Loucy (cell line): ENCODE measurements around the gene KRT17.

Experiments used
- H2AFZ ChIP-seq: fragments of 200-600 bp; sonication (generic); 2 replicates; pipeline ENCODE4 v1.6.0; 2016; ENCODE audit warnings: antibody characterized with exemption, mild to moderate bottlenecking, low read length, moderate library complexity
- H3F3A ChIP-seq: fragments of 200-600 bp; 2 replicates; pipeline ENCODE4 v1.6.0; 2016; ENCODE audit warnings: antibody characterized with exemption, low read depth, mild to moderate bottlenecking
- H3K27me3 ChIP-seq: fragments of 200-600 bp; sonication (generic); 2 replicates; pipeline ENCODE4 v1.6.1; 2014; ENCODE audit warnings: low read length, mild to moderate bottlenecking; ENCODE audit not compliant: insufficient read depth, poor library complexity, severe bottlenecking
- H3K36me3 ChIP-seq: fragments of 200-600 bp; sonication (generic); 2 replicates; pipeline ENCODE4 v1.6.1; 2016; ENCODE audit warnings: low read length; ENCODE audit not compliant: insufficient read depth
- H3K4me1 ChIP-seq: fragments of 200-600 bp; sonication (generic); 2 replicates; pipeline ENCODE4 v1.5.1; 2014; ENCODE audit warnings: low read length, mild to moderate bottlenecking; ENCODE audit not compliant: insufficient read depth, poor library complexity, severe bottlenecking
- H3K4me2 ChIP-seq: fragments of 200-600 bp; sonication (generic); 2 replicates; pipeline ENCODE4 v1.6.0; 2014; ENCODE audit warnings: antibody characterized with exemption, low read length, low read depth, mild to moderate bottlenecking; ENCODE audit not compliant: poor library complexity, severe bottlenecking
- H3K4me3 ChIP-seq: fragments of 200-600 bp; sonication (generic); 2 replicates; pipeline ENCODE4 v1.5.1; 2014; ENCODE audit warnings: low read length, mild to moderate bottlenecking, mixed read lengths; ENCODE audit not compliant: poor library complexity, severe bottlenecking
- H3K79me2 ChIP-seq: fragments of 200-600 bp; sonication (generic); 2 replicates; pipeline ENCODE4 v1.6.1; 2014; ENCODE audit warnings: low read length; ENCODE audit not compliant: insufficient read depth
- H3K9ac ChIP-seq: fragments of 200-600 bp; sonication (generic); 2 replicates; pipeline ENCODE4 v1.6.0; 2014; ENCODE audit warnings: mild to moderate bottlenecking, low read depth, low read length, moderate library complexity; ENCODE audit not compliant: poor library complexity, severe bottlenecking
- H3K9me2 ChIP-seq: fragments of 200-600 bp; sonication (generic); replicated peaks from 2 replicates; pipeline ENCODE4 v1.6.1; 2016; ENCODE audit warnings: low read depth, low read length, mixed read lengths
- H3K9me3 ChIP-seq: fragments of 200-600 bp; sonication (generic); 2 replicates; pipeline ENCODE4 v1.6.1; 2014; ENCODE audit warnings: mild to moderate bottlenecking, antibody characterized with exemption, low read length, low read depth; ENCODE audit not compliant: insufficient read depth
- H4K20me1 ChIP-seq: fragments of 200-600 bp; sonication (generic); 2 replicates; pipeline ENCODE4 v1.6.0; 2014; ENCODE audit warnings: antibody characterized with exemption, low read length, mild to moderate bottlenecking; ENCODE audit not compliant: insufficient read depth, poor library complexity, severe bottlenecking
- CTCF ChIP-seq: fragments of 200-600 bp; sonication (generic); conservative IDR thresholded peaks from 2 replicates; pipeline ENCODE4 v1.5.1; 2014; ENCODE audit warnings: mild to moderate bottlenecking, antibody characterized with exemption, low read length
- EZH2phosphoT487 ChIP-seq: fragments of 200-600 bp; IDR thresholded peaks from 2 replicates; pipeline ENCODE4 v1.6.1; 2018; ENCODE audit warnings: antibody characterized with exemption, mild to moderate bottlenecking, moderate library complexity, borderline replicate concordance

Gene KRT17

GRCh38 chr17:41593306-41593981 lies 30.9 kb downstream of the KRT17 start:
- no peak overlapping the region for H3K9ac ChIP-seq
- H3K79me2 ChIP-seq, result no peaks in the 10 kb centered on the region
- no peak overlapping the region for H3K4me2 ChIP-seq
- no peaks in the 10 kb centered on the region for H3F3A ChIP-seq
- H3K9me2 ChIP-seq, result no peaks in the 10 kb centered on the region
- H3K4me1 ChIP-seq, result no peaks in the 10 kb centered on the region
- H3K36me3 ChIP-seq, result no peaks in the 10 kb centered on the region
- H3K9me3 ChIP-seq, result no peaks in the 10 kb centered on the region
- no peaks in the 10 kb centered on the region for H3K27me3 ChIP-seq
- H2AFZ ChIP-seq, result no peak overlapping the region
- TF ChIP-seq EZH2phosphoT487 (no peak), CTCF (no peak)
- no peak overlapping the region for H3K4me3 ChIP-seq
- H4K20me1 ChIP-seq, result no peaks in the 10 kb centered on the region

GRCh38 chr17:41592601-41593305 lies 31.6 kb downstream of the KRT17 start:
- TF ChIP-seq CTCF, result no peak
- TF ChIP-seq EZH2phosphoT487, result no peak
- no peaks in the 10 kb centered on the region for H3K9me3 ChIP-seq

GRCh38 chr17:41589301-41589700 lies 35.1 kb downstream of the KRT17 start:
- H3K4me2 ChIP-seq, result no peak overlapping the region
- H3K4me1 ChIP-seq, result no peaks in the 10 kb centered on the region
- no peak overlapping the region for H2AFZ ChIP-seq
- no peak overlapping the region for H3K9ac ChIP-seq
- no peak overlapping the region for H3K4me3 ChIP-seq
- H3K9me2 ChIP-seq, result no peaks in the 10 kb centered on the region
- no peaks in the 10 kb centered on the region for H3K9me3 ChIP-seq
- no peaks in the 10 kb centered on the region for H3K36me3 ChIP-seq
- H3F3A ChIP-seq, result no peaks in the 10 kb centered on the region
- H4K20me1 ChIP-seq, result no peaks in the 10 kb centered on the region
- H3K27me3 ChIP-seq, result no peaks in the 10 kb centered on the region
- H3K79me2 ChIP-seq, result no peaks in the 10 kb centered on the region
- no peak for TF ChIP-seq CTCF
- no peak for TF ChIP-seq EZH2phosphoT487

More at GRCh38 chr17:41592601-41593305, 31.6 kb downstream of the KRT17 start:
- Histone ChIP-seq H3K4me3 (no peak overlapping the region), H3K4me2 (no peak overlapping the region), H3F3A (no peaks in the 10 kb centered on the region), H3K79me2 (no peaks in the 10 kb centered on the region), H3K4me1 (no peaks in the 10 kb centered on the region), H3K36me3 (no peaks in the 10 kb centered on the region), H3K9ac (no peak overlapping the region), H2AFZ (no peak overlapping the region), H3K9me2 (no peaks in the 10 kb centered on the region), H4K20me1 (no peaks in the 10 kb centered on the region), H3K27me3 (no peaks in the 10 kb centered on the region)
